Measurements from ENCODE around the gene NAV3.

NAV3 gene

GRCh38 chr12:77957062-77957461 lies 126.4 kb downstream of the NAV3 start:
- no peak overlapping the region for H3K4me3 ChIP-seq (ENCODE audit: low read depth, low read length)
- CTCF ChIA-PET = interaction anchor here (0.8 to 1.3 kb wide), 2 partner anchors 27 to 32 kb away, joined by 3 to 4 read pairs; no protein-coding TSS in a partner anchor
- TF ChIP-seq, protein P1, sequence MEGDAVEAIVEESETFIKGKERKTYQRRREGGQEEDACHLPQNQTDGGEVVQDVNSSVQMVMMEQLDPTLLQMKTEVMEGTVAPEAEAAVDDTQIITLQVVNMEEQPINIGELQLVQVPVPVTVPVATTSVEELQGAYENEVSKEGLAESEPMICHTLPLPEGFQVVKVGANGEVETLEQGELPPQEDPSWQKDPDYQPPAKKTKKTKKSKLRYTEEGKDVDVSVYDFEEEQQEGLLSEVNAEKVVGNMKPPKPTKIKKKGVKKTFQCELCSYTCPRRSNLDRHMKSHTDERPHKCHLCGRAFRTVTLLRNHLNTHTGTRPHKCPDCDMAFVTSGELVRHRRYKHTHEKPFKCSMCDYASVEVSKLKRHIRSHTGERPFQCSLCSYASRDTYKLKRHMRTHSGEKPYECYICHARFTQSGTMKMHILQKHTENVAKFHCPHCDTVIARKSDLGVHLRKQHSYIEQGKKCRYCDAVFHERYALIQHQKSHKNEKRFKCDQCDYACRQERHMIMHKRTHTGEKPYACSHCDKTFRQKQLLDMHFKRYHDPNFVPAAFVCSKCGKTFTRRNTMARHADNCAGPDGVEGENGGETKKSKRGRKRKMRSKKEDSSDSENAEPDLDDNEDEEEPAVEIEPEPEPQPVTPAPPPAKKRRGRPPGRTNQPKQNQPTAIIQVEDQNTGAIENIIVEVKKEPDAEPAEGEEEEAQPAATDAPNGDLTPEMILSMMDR (IDR thresholded peaks at IDR 0.05; ENCODE audit: insufficient read depth, low read length, missing control alignments) = no peak
- DNase-seq (ENCODE audit: low read depth, low spot score) = no peak
- POLR2A ChIA-PET = interaction anchor here (1.0 kb wide), 1 partner anchor 22 kb away, joined by 4 read pairs; no protein-coding TSS in a partner anchor

DNA sequence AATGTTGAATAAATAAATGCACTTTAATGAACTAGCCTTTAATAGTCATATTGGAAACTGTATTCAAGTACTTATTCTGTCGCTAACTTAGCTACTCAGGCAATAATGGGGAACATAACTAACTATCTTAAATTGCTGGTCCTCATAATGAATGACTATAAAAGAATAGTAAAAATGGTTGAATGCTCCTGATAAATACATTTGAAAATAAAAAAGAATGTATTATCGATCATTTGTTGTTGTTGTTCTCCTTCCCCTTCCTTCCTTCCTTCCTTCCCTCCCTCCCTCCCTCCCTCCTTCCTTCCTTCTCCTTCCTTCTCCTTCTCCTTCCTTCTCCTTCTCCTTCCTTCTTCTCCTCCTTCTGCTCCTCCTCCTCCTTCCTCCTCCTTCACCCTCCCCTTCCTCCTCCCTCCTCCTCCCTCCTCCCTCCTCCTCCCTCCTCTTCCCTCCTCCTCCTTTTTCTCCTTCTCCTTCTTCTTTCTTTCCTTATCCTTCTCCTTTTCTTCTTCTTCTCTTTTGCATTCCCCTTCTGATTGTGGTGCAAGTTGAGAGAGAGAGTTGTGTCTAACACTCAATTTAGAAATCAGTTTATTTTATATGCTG lies 133.0 kb downstream of the NAV3 start:
- no peak overlapping the region for H3K4me3 ChIP-seq (ENCODE audit: low read depth, low read length)
- TF ChIP-seq, protein P1 (IDR thresholded peaks at IDR 0.05; ENCODE audit: insufficient read depth, low read length, missing control alignments) = no peak
- CTCF ChIA-PET = no interaction called here
- DNase-seq (ENCODE audit: low read depth, low spot score) = no peak
- POLR2A ChIA-PET = no interaction called here

DNA sequence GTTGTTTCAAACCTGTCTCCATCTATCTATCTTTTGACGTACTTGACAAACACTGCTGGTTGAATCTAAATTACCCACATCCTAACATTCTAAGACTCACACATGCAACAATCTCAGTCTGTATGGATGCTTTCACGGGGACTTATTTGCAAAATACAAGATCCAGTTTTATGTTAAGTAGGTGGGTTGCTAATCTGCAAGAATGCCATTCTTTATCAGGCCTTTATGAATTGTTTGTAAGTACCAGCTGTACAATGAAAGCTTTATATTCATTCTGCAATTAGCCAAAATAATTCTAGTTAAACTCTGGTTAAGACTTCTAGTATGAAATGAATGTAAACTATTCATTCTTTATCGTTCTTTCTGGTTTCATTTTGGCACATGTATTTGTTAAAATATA lies 135.1 kb downstream of the NAV3 start:
- H3K4me3 ChIP-seq (ENCODE audit: low read depth, low read length) = no peak overlapping the region
- POLR2A ChIA-PET = no interaction called here
- CTCF ChIA-PET = no interaction called here
- TF ChIP-seq, protein P1 (IDR thresholded peaks at IDR 0.05; ENCODE audit: insufficient read depth, low read length, missing control alignments) = no peak
- no peak for DNase-seq (ENCODE audit: low read depth, low spot score)

DNA sequence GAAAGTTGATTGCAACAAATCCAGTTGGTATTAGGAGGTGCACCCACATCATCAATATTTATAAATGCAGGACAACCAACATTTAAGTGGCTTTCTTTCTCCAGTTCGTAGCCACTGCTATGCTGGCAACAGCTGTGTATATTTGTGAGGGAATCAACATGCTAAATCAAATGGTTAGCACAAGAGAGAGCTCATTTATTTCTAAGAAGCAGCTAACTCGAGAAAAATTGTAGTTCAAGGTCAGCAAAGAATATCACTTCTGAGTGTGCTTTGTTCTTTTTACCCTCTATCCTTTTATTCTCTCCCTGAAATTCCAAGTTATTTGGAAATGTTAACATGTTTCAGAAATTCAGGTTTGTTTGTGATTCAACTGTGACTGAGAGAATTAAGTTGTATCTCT lies 137.3 kb downstream of the NAV3 start:
- no peak for DNase-seq (ENCODE audit: low read depth, low spot score)
- TF ChIP-seq, protein P1 (IDR thresholded peaks at IDR 0.05; ENCODE audit: insufficient read depth, low read length, missing control alignments) = no peak
- CTCF ChIA-PET = no interaction called here
- no peak overlapping the region for H3K4me3 ChIP-seq (ENCODE audit: low read depth, low read length)
- POLR2A ChIA-PET = no interaction called here

DNA sequence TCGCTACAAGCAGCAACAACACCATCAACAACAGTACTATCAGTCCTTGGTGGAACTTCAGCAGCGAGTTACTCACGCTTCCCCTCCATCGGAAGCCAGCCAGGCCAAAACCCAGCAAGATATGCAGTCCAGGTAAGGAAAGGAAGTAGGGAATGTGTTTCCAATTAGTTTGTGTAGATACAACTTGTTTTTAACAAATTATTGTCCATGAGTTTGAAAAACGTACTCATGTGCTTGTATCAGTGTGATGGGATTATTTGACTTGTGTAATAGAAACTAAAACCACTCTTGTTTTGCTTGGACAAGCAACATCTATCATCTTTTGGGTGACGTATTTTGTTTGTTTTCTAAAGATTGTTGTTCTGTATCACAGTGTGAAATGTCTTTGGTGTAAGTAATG lies 137.9 kb downstream of the NAV3 start:
- TF ChIP-seq, protein P1 (IDR thresholded peaks at IDR 0.05; ENCODE audit: insufficient read depth, low read length, missing control alignments) = no peak
- CTCF ChIA-PET = no interaction called here
- H3K4me3 ChIP-seq (ENCODE audit: low read depth, low read length) = no peak overlapping the region
- POLR2A ChIA-PET = no interaction called here
- no peak for DNase-seq (ENCODE audit: low read depth, low spot score)

DNA sequence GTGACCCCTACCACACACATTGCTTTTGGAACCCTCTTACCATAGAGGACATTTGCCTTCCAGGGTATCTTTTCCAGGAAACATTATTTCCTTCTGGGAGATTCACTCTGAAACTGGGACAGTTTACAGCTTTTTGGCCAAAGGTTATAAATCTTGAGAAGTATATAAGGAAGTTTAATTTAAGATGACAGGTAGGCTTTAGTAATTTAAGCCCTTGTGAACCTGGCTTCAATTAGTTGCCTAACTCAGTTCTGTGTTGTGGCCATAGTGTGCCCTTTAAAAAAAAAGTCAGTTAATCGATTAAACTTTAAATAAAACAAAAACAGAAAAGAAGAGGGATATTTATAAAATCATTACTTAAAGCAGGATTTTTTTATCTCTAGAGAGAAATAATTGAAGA lies 142.9 kb downstream of the NAV3 start:
- no peak overlapping the region for H3K4me3 ChIP-seq (ENCODE audit: low read depth, low read length)
- TF ChIP-seq, protein P1 (IDR thresholded peaks at IDR 0.05; ENCODE audit: insufficient read depth, low read length, missing control alignments) = no peak
- DNase-seq (ENCODE audit: low read depth, low spot score) = no peak
- CTCF ChIA-PET = no interaction called here
- POLR2A ChIA-PET = no interaction called here
